Jurkat, Clone E6-1 (cell line): Measurements from ENCODE around the gene TMEFF2. TPM values are rescaled to one million over a fixed set of nuclear protein-coding genes. Genes with fewer than 3 reads are reported as not detected.

Experiments
- DNase-seq: peaks from one replicate; pipeline ENCODE4 v3.0.0-alpha.2; 2011; ENCODE audit warnings: low read depth, low spot score
- H3K4me3 ChIP-seq: 2 replicates; pipeline ENCODE4 v1.5.1; 2011; ENCODE audit warnings: mild to moderate bottlenecking, low read length, control low read depth, moderate library complexity
- polyA plus RNA-seq: library from polyadenylated mRNA; unstranded; fragments of >200 nt; gene quantifications from one replicate; pipeline ENCODE4 v1.2.1, GENCODE V29; 2012; ENCODE audit warnings: missing spikeins; ENCODE audit not compliant: insufficient read length, insufficient read depth

TMEFF2 gene
- polyA plus RNA-seq: not detected

GRCh38 chr2:192194866-192195547 is at the start of gene TMEFF2:
TSS of gene TMEFF2 (minus strand) at chr2:192194933. CDS start at chr2:192194524, 409 bp downstream.
- no peak for DNase-seq
- no peak within 1 kb of the TSS for H3K4me3 ChIP-seq

- DNase-seq: no peak
Measured at GRCh38 chr2:192243488-192243887, 48.8 kb upstream of the TMEFF2 start.

GRCh38 chr2:192236136-192236535 is 41.4 kb upstream of the TMEFF2 start:
- no peak overlapping the region for H3K4me3 ChIP-seq
- no peak for DNase-seq

More at GRCh38 chr2:192243488-192243887, 48.8 kb upstream of the TMEFF2 start:
- no peak overlapping the region for H3K4me3 ChIP-seq

- no peak for DNase-seq
- no peak overlapping the region for H3K4me3 ChIP-seq
Measured at GRCh38 chr2:192230889-192231453, 36.2 kb upstream of the TMEFF2 start.

- H3K4me3 ChIP-seq: no peak overlapping the region
- DNase-seq: no peak
Measured at GRCh38 chr2:192228685-192229084, 34.0 kb upstream of the TMEFF2 start.

- DNase-seq: no peak
- no peak overlapping the region for H3K4me3 ChIP-seq
Measured at GRCh38 chr2:192218970-192219369, 24.2 kb upstream of the TMEFF2 start.

- H3K4me3 ChIP-seq: no peak overlapping the region
- DNase-seq: no peak
Measured at GRCh38 chr2:192218377-192218776, 23.6 kb upstream of the TMEFF2 start.

- no peak for DNase-seq
- H3K4me3 ChIP-seq: no peak overlapping the region
Measured at GRCh38 chr2:192216336-192216735, 21.6 kb upstream of the TMEFF2 start.

GRCh38 chr2:192215096-192215877 is 20.6 kb upstream of the TMEFF2 start:
- DNase-seq: no peak
- no peak overlapping the region for H3K4me3 ChIP-seq

- H3K4me3 ChIP-seq: no peak overlapping the region
- no peak for DNase-seq
Measured at GRCh38 chr2:192208848-192209247, 14.1 kb upstream of the TMEFF2 start.

- no peak for DNase-seq
- H3K4me3 ChIP-seq: no peak overlapping the region
Measured at GRCh38 chr2:192206399-192206798, 11.7 kb upstream of the TMEFF2 start.

- no peak overlapping the region for H3K4me3 ChIP-seq
- no peak for DNase-seq
Measured at GRCh38 chr2:192203876-192204275, 9.1 kb upstream of the TMEFF2 start.

GRCh38 chr2:192202373-192202772 is 7.6 kb upstream of the TMEFF2 start:
- H3K4me3 ChIP-seq: no peak overlapping the region
- no peak for DNase-seq

- no peak for DNase-seq
- no peak overlapping the region for H3K4me3 ChIP-seq
Measured at GRCh38 chr2:192201116-192201515, 6.4 kb upstream of the TMEFF2 start.

GRCh38 chr2:192197357-192197756 is 2.6 kb upstream of the TMEFF2 start:
- DNase-seq: no peak
- no peak overlapping the region for H3K4me3 ChIP-seq

- DNase-seq: no peak
- no peak overlapping the region for H3K4me3 ChIP-seq
Measured at GRCh38 chr2:192196421-192197194, 1.9 kb upstream of the TMEFF2 start.

- no peak overlapping the region for H3K4me3 ChIP-seq
- no peak for DNase-seq
Measured at GRCh38 chr2:192195548-192196418, 1.1 kb upstream of the TMEFF2 start.

GRCh38 chr2:192194265-192194865 is 368 bp downstream of the TMEFF2 start:
- H3K4me3 ChIP-seq: no peak overlapping the region
- no peak for DNase-seq
